Lower lobe of right lung (tissue), 2 donors: ENCODE measurements around the gene SLC49A3. TPM values are rescaled to one million over a fixed set of nuclear protein-coding genes. Genes with fewer than 3 reads are reported as not detected.

Experiments
- ATAC-seq, 2 donors: fragments of 200-7000 bp; cut with Tn5 transposase; one replicate each; pipeline ENCODE4 v1.9.1; 2020 to 2022; ENCODE audit warnings: mild to moderate bottlenecking in 2 of 2, moderate library complexity in 2 of 2
- DNase-seq: peaks from one replicate; pipeline ENCODE4 v3.0.0-alpha.2; 2020
- H3K27ac ChIP-seq: fragments of 200-600 bp; one replicate; pipeline ENCODE4 v1.8.0; 2022
- H3K27me3 ChIP-seq: fragments of 200-600 bp; one replicate; pipeline ENCODE4 v1.8.0; 2022; ENCODE audit warnings: low read depth
- H3K36me3 ChIP-seq: fragments of 200-600 bp; one replicate; pipeline ENCODE4 v1.8.0; 2022; ENCODE audit warnings: mild to moderate bottlenecking
- H3K4me1 ChIP-seq: fragments of 200-600 bp; one replicate; pipeline ENCODE4 v1.8.0; 2022
- H3K4me3 ChIP-seq: fragments of 200-600 bp; one replicate; pipeline ENCODE4 v1.8.0; 2022; ENCODE audit warnings: mild to moderate bottlenecking
- H3K9me3 ChIP-seq: fragments of 200-600 bp; one replicate; pipeline ENCODE4 v1.8.0; 2022
- CTCF ChIP-seq: fragments of 200-600 bp; IDR thresholded peaks from one replicate; pipeline ENCODE4 v1.8.0; 2022; ENCODE audit warnings: antibody characterized with exemption, mild to moderate bottlenecking
- intact Hi-C: fragments of 100-400 bp; cut with DNase I; formaldehyde crosslinking; loops from one replicate; pipeline ENCODE4 v1.11.0; 2022
- total RNA-seq: library from RNA; stranded (reverse); fragmentation: NEBNext Ultra II Directional; extraction: Animal tissue kit (Norgen Biotek cat#: 25700); gene quantifications from one replicate; pipeline ENCODE4 v1.2.1, GENCODE V29; 2021
- donor health status: DM: no; HTN: yes; CAD: no; lungs with severe emphysema.

The SLC49A3 gene
- total RNA-seq, 1 donor from 2014 or later = 31.5 TPM

GRCh38 chr4:678331-679103, 10.4 kb downstream of the SLC49A3 start:
- ATAC-seq (no peak), DNase-seq (no peak)
- Histone ChIP-seq H3K27ac (no peak overlapping the region), H3K36me3 (no peaks in the 10 kb centered on the region), H3K4me3 (no peak overlapping the region), H3K9me3 (no peaks in the 10 kb centered on the region), H3K27me3 (no peaks in the 10 kb centered on the region), H3K4me1 (peaks cover 33% of the 10 kb centered on the region)
- intact Hi-C loops = no loop called here
- no peak for TF ChIP-seq CTCF

GRCh38 chr4:677431-678293, 11.3 kb downstream of the SLC49A3 start:
- peaks cover 40% of the 10 kb centered on the region for H3K4me1 ChIP-seq
- intact Hi-C loops = no loop called here
- ATAC-seq (no peak), DNase-seq (peak; percentile 59)
- peaks cover 3% of the 10 kb centered on the region for H3K36me3 ChIP-seq
- H3K9me3 ChIP-seq = no peaks in the 10 kb centered on the region
- no peak overlapping the region for H3K27ac ChIP-seq
- H3K27me3 ChIP-seq = no peaks in the 10 kb centered on the region
- H3K4me3 ChIP-seq = no peak overlapping the region
- no peak for TF ChIP-seq CTCF

- no peak overlapping the region for H3K27ac ChIP-seq
- peaks cover 10% of the 10 kb centered on the region for H3K36me3 ChIP-seq
- H3K9me3 ChIP-seq = no peaks in the 10 kb centered on the region
- no peaks in the 10 kb centered on the region for H3K27me3 ChIP-seq
- intact Hi-C loops = no loop called here
- H3K4me1 ChIP-seq = peaks cover 41% of the 10 kb centered on the region
- no peak for DNase-seq
- TF ChIP-seq CTCF = no peak
- ATAC-seq = no peak
- H3K4me3 ChIP-seq = no peak overlapping the region
Observed at GRCh38 chr4:676871-677235, 12.1 kb downstream of the SLC49A3 start.

DNA sequence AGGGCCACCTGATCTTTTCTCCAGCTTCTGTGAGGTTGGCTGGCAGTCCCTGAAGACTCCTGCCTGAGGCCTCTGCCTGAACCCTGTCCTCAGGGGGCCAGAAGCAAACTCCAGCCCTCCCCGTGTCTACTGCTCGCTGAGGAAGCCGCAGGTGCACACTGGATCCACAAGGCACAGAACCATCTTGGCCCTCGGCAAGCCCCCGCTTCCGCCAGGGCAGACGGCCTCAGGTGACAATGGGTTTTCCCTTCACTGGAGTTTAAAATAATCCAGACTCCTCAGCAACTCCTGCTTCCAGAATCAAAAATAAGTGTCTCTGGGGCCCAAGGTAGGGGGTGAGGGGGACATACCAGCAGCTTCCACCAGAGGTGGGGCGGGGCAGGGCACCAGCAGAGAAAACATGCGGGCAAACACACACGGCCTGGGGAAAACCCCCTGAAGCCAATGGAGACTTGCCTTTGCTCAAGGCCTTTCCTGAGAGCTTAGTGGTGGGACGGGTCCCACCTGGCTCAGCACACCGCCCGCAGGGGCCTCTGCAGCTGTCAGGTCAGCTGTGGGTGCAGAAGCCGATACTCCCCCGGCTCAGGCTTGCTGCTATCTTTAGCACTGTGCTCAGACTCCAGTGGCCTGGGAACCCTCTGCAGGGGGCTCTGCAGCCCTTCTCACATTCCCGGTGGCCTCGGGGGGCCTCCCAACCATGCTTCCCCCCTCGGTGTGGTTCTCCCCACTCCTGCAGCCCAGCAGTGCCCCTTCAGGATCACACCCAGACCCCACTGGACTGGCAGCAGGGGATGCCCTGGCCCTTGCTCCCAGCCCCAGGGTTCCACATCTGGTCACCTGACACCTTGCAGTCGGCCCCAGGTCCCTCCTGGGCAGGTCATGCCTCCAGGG, 12.7 kb downstream of the SLC49A3 start:
- intact Hi-C loops = no loop called here
- no peak for TF ChIP-seq CTCF
- no peak overlapping the region for H3K4me3 ChIP-seq
- no peak for DNase-seq
- H3K36me3 ChIP-seq = peaks cover 16% of the 10 kb centered on the region
- H3K9me3 ChIP-seq = no peaks in the 10 kb centered on the region
- no peak for ATAC-seq
- peaks cover 41% of the 10 kb centered on the region for H3K4me1 ChIP-seq
- H3K27me3 ChIP-seq = no peaks in the 10 kb centered on the region
- no peak overlapping the region for H3K27ac ChIP-seq
